Loucy (cell line): ENCODE results near the gene POLR2L.

ENCODE experiments used
- H2AFZ ChIP-seq: fragments of 200-600 bp; sonication (generic); 2 replicates; pipeline ENCODE4 v1.6.0; 2016; ENCODE audit warnings: antibody characterized with exemption, mild to moderate bottlenecking, low read length, moderate library complexity
- H3F3A ChIP-seq: fragments of 200-600 bp; 2 replicates; pipeline ENCODE4 v1.6.0; 2016; ENCODE audit warnings: antibody characterized with exemption, low read depth, mild to moderate bottlenecking
- H3K27me3 ChIP-seq: fragments of 200-600 bp; sonication (generic); 2 replicates; pipeline ENCODE4 v1.6.1; 2014; ENCODE audit warnings: low read length, mild to moderate bottlenecking; ENCODE audit not compliant: insufficient read depth, poor library complexity, severe bottlenecking
- H3K36me3 ChIP-seq: fragments of 200-600 bp; sonication (generic); 2 replicates; pipeline ENCODE4 v1.6.1; 2016; ENCODE audit warnings: low read length; ENCODE audit not compliant: insufficient read depth
- H3K4me1 ChIP-seq: fragments of 200-600 bp; sonication (generic); 2 replicates; pipeline ENCODE4 v1.5.1; 2014; ENCODE audit warnings: low read length, mild to moderate bottlenecking; ENCODE audit not compliant: insufficient read depth, poor library complexity, severe bottlenecking
- H3K4me2 ChIP-seq: fragments of 200-600 bp; sonication (generic); 2 replicates; pipeline ENCODE4 v1.6.0; 2014; ENCODE audit warnings: antibody characterized with exemption, low read length, low read depth, mild to moderate bottlenecking; ENCODE audit not compliant: poor library complexity, severe bottlenecking
- H3K4me3 ChIP-seq: fragments of 200-600 bp; sonication (generic); 2 replicates; pipeline ENCODE4 v1.5.1; 2014; ENCODE audit warnings: low read length, mild to moderate bottlenecking, mixed read lengths; ENCODE audit not compliant: poor library complexity, severe bottlenecking
- H3K79me2 ChIP-seq: fragments of 200-600 bp; sonication (generic); 2 replicates; pipeline ENCODE4 v1.6.1; 2014; ENCODE audit warnings: low read length; ENCODE audit not compliant: insufficient read depth
- H3K9ac ChIP-seq: fragments of 200-600 bp; sonication (generic); 2 replicates; pipeline ENCODE4 v1.6.0; 2014; ENCODE audit warnings: mild to moderate bottlenecking, low read depth, low read length, moderate library complexity; ENCODE audit not compliant: poor library complexity, severe bottlenecking
- H3K9me2 ChIP-seq: fragments of 200-600 bp; sonication (generic); replicated peaks from 2 replicates; pipeline ENCODE4 v1.6.1; 2016; ENCODE audit warnings: low read depth, low read length, mixed read lengths
- H3K9me3 ChIP-seq: fragments of 200-600 bp; sonication (generic); 2 replicates; pipeline ENCODE4 v1.6.1; 2014; ENCODE audit warnings: mild to moderate bottlenecking, antibody characterized with exemption, low read length, low read depth; ENCODE audit not compliant: insufficient read depth
- H4K20me1 ChIP-seq: fragments of 200-600 bp; sonication (generic); 2 replicates; pipeline ENCODE4 v1.6.0; 2014; ENCODE audit warnings: antibody characterized with exemption, low read length, mild to moderate bottlenecking; ENCODE audit not compliant: insufficient read depth, poor library complexity, severe bottlenecking
- CTCF ChIP-seq: fragments of 200-600 bp; sonication (generic); conservative IDR thresholded peaks from 2 replicates; pipeline ENCODE4 v1.5.1; 2014; ENCODE audit warnings: mild to moderate bottlenecking, antibody characterized with exemption, low read length
- EZH2phosphoT487 ChIP-seq: fragments of 200-600 bp; IDR thresholded peaks from 2 replicates; pipeline ENCODE4 v1.6.1; 2018; ENCODE audit warnings: antibody characterized with exemption, mild to moderate bottlenecking, moderate library complexity, borderline replicate concordance

The POLR2L gene

DNA sequence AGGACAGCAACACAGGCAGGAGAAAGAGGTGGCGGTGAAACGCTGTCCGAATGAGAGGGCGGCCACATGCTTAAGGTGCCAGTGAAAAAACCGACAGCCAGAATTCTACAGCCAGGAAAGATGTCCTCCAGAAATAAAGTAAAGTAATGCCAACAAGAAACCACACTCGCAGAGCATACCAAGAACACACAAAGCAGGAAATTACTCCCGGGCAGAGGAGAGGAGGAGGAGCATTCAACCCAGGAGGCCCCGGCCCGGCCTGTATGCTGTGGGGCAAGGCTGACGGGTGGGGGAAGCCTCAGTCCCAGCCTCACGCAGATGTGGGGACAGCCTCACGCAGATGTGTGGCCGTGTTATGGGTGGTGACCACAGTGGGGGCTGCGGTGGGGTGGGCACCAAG lies 40.3 kb upstream of the POLR2L start:
- Histone ChIP-seq H3K4me2 (no peak overlapping the region), H3K9ac (no peak overlapping the region), H2AFZ (no peak overlapping the region), H3K4me3 (no peak overlapping the region), H3K36me3 (peaks cover 3% of the 10 kb centered on the region; the same call in 1 of the 2 replicates), H3K27me3 (no peaks in the 10 kb centered on the region), H4K20me1 (no peaks in the 10 kb centered on the region), H3K9me2 (no peaks in the 10 kb centered on the region), H3K79me2 (no peaks in the 10 kb centered on the region), H3F3A (no peaks in the 10 kb centered on the region), H3K9me3 (no peaks in the 10 kb centered on the region), H3K4me1 (no peaks in the 10 kb centered on the region)
- TF ChIP-seq EZH2phosphoT487 (no peak), CTCF (no peak)

- H3K4me3 ChIP-seq = no peak overlapping the region
- no peaks in the 10 kb centered on the region for H3K9me3 ChIP-seq
- H3K9ac ChIP-seq = no peak overlapping the region
- TF ChIP-seq CTCF (no peak; the same call in 1 of the 2 replicates), EZH2phosphoT487 (no peak)
- H3K27me3 ChIP-seq = no peaks in the 10 kb centered on the region
- no peaks in the 10 kb centered on the region for H3F3A ChIP-seq
- H3K9me2 ChIP-seq = no peaks in the 10 kb centered on the region
- no peaks in the 10 kb centered on the region for H3K79me2 ChIP-seq
- H3K36me3 ChIP-seq = peaks cover 3% of the 10 kb centered on the region; the same call in 1 of the 2 replicates
- no peaks in the 10 kb centered on the region for H3K4me1 ChIP-seq
- H3K4me2 ChIP-seq = no peak overlapping the region
- H4K20me1 ChIP-seq = no peaks in the 10 kb centered on the region
- H2AFZ ChIP-seq = no peak overlapping the region
Measured at GRCh38 chr11:880447-880846, 38.1 kb upstream of the POLR2L start.

- H3F3A ChIP-seq = no peaks in the 10 kb centered on the region
- H3K4me2 ChIP-seq = no peak overlapping the region
- no peaks in the 10 kb centered on the region for H3K79me2 ChIP-seq
- H3K4me3 ChIP-seq = no peak overlapping the region
- H3K9me2 ChIP-seq = no peaks in the 10 kb centered on the region
- no peaks in the 10 kb centered on the region for H3K9me3 ChIP-seq
- no peaks in the 10 kb centered on the region for H3K27me3 ChIP-seq
- no peaks in the 10 kb centered on the region for H3K4me1 ChIP-seq
- H3K36me3 ChIP-seq = peaks cover 3% of the 10 kb centered on the region; the same call in 1 of the 2 replicates
- H4K20me1 ChIP-seq = no peaks in the 10 kb centered on the region
- no peak overlapping the region for H3K9ac ChIP-seq
- TF ChIP-seq EZH2phosphoT487 (no peak), CTCF (no peak)
- H2AFZ ChIP-seq = no peak overlapping the region
Measured at GRCh38 chr11:877565-877964, 35.2 kb upstream of the POLR2L start.
